ENCODE results near the gene SETD6.

SETD6 gene

DNA sequence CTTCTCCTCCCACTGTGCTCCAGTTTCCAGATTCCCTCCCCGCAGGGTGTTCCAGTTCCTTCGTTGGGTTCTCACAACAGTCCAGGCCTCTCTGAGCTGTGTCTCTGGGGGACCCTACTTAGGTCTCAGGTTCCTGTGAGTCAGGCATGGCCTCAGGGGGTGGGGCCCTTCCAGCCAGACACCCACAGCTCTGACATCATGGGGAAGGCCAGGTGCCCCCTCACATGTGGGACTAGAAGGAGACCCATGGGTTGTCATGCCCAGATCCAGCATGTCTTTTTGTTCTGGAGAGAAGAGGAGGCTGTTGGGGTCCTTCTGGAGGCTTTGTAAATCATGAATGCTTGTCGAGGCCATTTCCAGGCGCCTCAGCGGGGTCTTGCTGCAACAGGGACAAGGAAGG, 47.4 kb upstream of the SETD6 start:
- Histone ChIP-seq H3K36me3 (replicated peaks; ENCODE audit: insufficient read depth, low read length) (no peaks in the 10 kb centered on the region), H3K9ac (ENCODE audit: low read length) (no peak overlapping the region), H3K27me3 (replicated peaks; ENCODE audit: insufficient read depth, low read length) (peaks cover 21% of the 10 kb centered on the region), H3K27ac (ENCODE audit: low read length) (no peak overlapping the region), H3K9me2 (replicated peaks; ENCODE audit: insufficient read depth, low read length) (no peaks in the 10 kb centered on the region), H4K20me1 (ENCODE audit: insufficient read depth, low read length) (no peaks in the 10 kb centered on the region), H3K79me2 (ENCODE audit: low read length) (no peaks in the 10 kb centered on the region), H3K4me1 (ENCODE audit: low read length) (no peaks in the 10 kb centered on the region), H3K4me2 (ENCODE audit: low read depth, low read length) (no peak overlapping the region), H3K4me3 (ENCODE audit: low read length) (no peak overlapping the region), H2AFZ (ENCODE audit: low read length) (no peak overlapping the region), H3F3A (ENCODE audit: insufficient read depth, low read length) (no peaks in the 10 kb centered on the region), H3K9me3 (replicated peaks; ENCODE audit: insufficient read depth, low read length) (no peaks in the 10 kb centered on the region)
- DNase-seq = no peak
- TF ChIP-seq EZH2 (optimal IDR thresholded peaks at IDR 0.05; ENCODE audit: low read depth, low read length) = no peak
- no peak for TF ChIP-seq EZH2phosphoT487 (IDR thresholded peaks at IDR 0.05; ENCODE audit: low read length)
- TF ChIP-seq, protein P1, sequence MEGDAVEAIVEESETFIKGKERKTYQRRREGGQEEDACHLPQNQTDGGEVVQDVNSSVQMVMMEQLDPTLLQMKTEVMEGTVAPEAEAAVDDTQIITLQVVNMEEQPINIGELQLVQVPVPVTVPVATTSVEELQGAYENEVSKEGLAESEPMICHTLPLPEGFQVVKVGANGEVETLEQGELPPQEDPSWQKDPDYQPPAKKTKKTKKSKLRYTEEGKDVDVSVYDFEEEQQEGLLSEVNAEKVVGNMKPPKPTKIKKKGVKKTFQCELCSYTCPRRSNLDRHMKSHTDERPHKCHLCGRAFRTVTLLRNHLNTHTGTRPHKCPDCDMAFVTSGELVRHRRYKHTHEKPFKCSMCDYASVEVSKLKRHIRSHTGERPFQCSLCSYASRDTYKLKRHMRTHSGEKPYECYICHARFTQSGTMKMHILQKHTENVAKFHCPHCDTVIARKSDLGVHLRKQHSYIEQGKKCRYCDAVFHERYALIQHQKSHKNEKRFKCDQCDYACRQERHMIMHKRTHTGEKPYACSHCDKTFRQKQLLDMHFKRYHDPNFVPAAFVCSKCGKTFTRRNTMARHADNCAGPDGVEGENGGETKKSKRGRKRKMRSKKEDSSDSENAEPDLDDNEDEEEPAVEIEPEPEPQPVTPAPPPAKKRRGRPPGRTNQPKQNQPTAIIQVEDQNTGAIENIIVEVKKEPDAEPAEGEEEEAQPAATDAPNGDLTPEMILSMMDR (IDR thresholded peaks at IDR 0.05; ENCODE audit: low read length) = no peak

DNA sequence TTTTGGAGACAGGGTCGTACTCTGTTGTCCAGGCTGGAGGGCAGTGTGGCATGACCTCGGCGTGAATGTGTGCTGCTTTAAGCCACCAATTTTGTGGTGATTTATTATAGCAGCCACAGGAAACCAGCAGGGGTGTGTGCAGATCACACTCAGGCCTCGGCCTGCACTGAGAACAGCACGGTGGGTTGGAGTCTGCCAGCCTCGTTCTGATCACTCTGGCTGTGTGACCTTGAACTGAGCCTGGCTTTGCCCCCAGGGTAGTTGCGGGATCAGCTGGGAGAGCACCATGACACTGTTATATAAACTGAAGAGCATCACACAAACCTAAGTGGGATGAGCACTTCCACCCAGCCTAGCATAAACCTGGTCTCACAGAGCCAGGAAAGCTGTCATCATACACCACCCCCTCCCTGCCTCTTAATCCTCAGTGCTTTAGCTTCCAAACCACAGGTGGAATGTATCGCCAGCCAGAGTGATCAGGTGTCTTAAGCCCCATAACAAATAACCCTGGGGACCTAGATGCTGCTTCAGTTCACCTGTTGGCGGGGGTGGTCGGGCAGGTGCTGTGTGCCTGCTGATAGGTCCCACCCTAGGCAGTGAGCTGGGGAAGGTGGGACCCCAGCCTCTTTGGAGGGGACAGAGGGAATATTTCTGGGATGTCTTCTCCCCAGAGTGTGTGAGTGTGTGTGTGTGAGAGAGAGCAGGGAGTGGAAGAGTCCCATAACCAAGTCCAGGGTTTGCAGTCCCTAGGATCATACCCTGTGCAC, 43.9 kb upstream of the SETD6 start:
- Histone ChIP-seq H3K79me2 (ENCODE audit: low read length) (no peaks in the 10 kb centered on the region), H3K4me2 (ENCODE audit: low read depth, low read length) (no peak overlapping the region)
- no peak for DNase-seq

DNA sequence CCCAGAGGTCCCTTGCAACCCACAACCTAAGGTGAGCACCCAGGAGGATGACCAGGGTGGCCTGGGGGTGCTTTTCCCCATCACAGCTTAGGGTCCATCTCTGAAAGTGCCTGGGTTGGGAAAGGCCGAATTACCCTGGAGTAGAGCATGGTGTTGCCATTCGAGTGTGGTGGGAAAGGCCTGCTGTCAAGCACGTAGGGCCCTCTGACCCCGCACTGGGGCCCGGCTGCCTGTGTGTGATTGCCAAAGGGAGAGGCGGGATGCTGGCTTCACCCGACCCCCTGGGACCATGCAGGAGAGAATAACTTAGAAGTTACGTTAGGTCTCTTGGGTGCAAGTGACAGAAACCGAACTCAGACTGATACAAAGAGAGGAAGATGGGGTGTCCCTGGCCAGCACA, 43.1 kb upstream of the SETD6 start:
- no peak overlapping the region for H3K4me3 ChIP-seq (ENCODE audit: low read length)
- DNase-seq = no peak
- no peaks in the 10 kb centered on the region for H3K79me2 ChIP-seq (ENCODE audit: low read length)
- H3K4me1 ChIP-seq (ENCODE audit: low read length) = no peaks in the 10 kb centered on the region
- no peak overlapping the region for H2AFZ ChIP-seq (ENCODE audit: low read length)
- no peak overlapping the region for H3K9ac ChIP-seq (ENCODE audit: low read length)
- no peaks in the 10 kb centered on the region for H3K36me3 ChIP-seq (replicated peaks; ENCODE audit: insufficient read depth, low read length)
- H3K9me2 ChIP-seq (replicated peaks; ENCODE audit: insufficient read depth, low read length) = no peaks in the 10 kb centered on the region
- no peak overlapping the region for H3K4me2 ChIP-seq (ENCODE audit: low read depth, low read length)
- TF ChIP-seq EZH2 (optimal IDR thresholded peaks at IDR 0.05; ENCODE audit: low read depth, low read length) = no peak
- no peak for TF ChIP-seq EZH2phosphoT487 (IDR thresholded peaks at IDR 0.05; ENCODE audit: low read length)
- TF ChIP-seq, protein P1 (IDR thresholded peaks at IDR 0.05; ENCODE audit: low read length) = no peak
- H3K27ac ChIP-seq (ENCODE audit: low read length) = no peak overlapping the region
- no peaks in the 10 kb centered on the region for H4K20me1 ChIP-seq (ENCODE audit: insufficient read depth, low read length)
- H3K9me3 ChIP-seq (replicated peaks; ENCODE audit: insufficient read depth, low read length) = no peaks in the 10 kb centered on the region
- no peaks in the 10 kb centered on the region for H3K27me3 ChIP-seq (replicated peaks; ENCODE audit: insufficient read depth, low read length)
- no peaks in the 10 kb centered on the region for H3F3A ChIP-seq (ENCODE audit: insufficient read depth, low read length)

More for the DNA sequence above, 43.9 kb upstream of the SETD6 start:
- no peaks in the 10 kb centered on the region for H3K9me3 ChIP-seq (replicated peaks; ENCODE audit: insufficient read depth, low read length)
- no peak overlapping the region for H3K9ac ChIP-seq (ENCODE audit: low read length)
- H3F3A ChIP-seq (ENCODE audit: insufficient read depth, low read length) = no peaks in the 10 kb centered on the region
- no peak overlapping the region for H3K27ac ChIP-seq (ENCODE audit: low read length)
- no peaks in the 10 kb centered on the region for H3K4me1 ChIP-seq (ENCODE audit: low read length)
- no peaks in the 10 kb centered on the region; the same call in 1 of the 2 replicates for H3K27me3 ChIP-seq (replicated peaks; ENCODE audit: insufficient read depth, low read length)
- no peaks in the 10 kb centered on the region for H4K20me1 ChIP-seq (ENCODE audit: insufficient read depth, low read length)
- H3K36me3 ChIP-seq (replicated peaks; ENCODE audit: insufficient read depth, low read length) = no peaks in the 10 kb centered on the region
- no peak overlapping the region for H2AFZ ChIP-seq (ENCODE audit: low read length)
- no peaks in the 10 kb centered on the region for H3K9me2 ChIP-seq (replicated peaks; ENCODE audit: insufficient read depth, low read length)
- no peak overlapping the region for H3K4me3 ChIP-seq (ENCODE audit: low read length)
- TF ChIP-seq, protein P1 (IDR thresholded peaks at IDR 0.05; ENCODE audit: low read length) = no peak

Measured in MM.1S (cell line).